ENCODE data around the gene CHADL. TPM values are rescaled to one million over a fixed set of nuclear protein-coding genes. Genes with fewer than 3 reads are reported as not detected.

The CHADL gene
- total and polyA plus RNA-seq, 12 donors, result 4.5 to 46.6 (median 10.6) TPM

DNA sequence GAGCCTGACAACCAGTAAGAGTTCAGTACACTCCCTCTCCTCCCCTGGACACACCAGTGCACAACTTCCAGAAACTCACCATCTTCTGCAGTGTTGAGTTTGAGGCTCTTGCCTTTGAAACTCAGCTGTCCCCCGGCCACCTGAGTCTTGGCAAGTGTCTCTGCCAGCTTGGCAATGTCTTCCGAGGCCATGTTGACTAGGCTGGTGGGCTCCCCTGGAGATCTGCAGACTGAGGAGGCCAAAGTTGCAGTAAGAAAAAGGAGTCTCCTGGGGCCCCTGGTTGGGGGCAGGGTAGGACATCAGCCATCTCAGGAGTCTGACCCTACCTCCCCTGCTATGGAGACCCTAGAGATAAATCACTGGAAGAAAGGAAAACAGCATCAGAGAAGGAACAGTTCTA lies 40.1 kb upstream of the CHADL start:
- H3K4me3 ChIP-seq, result no peak overlapping the region
- no peak for ATAC-seq
- peaks cover 0 to 12% (median 10%) of the 10 kb centered on the region in 9 donors for H3K4me1 ChIP-seq
- DNase-seq, result no peak
- no peaks in the 10 kb centered on the region for H3K9me3 ChIP-seq
- intact Hi-C loops (cut with DNase I), result loop anchor here in 4 of 10 donors (5.0 to 10.0 kb wide), 3 partner anchors 86 to 1851 kb away; partner anchors contain the start of gene EP300 (in 2 of the 4)
- H3K27me3 ChIP-seq, result no peaks in the 10 kb centered on the region
- 92 to 93% methylated on average over 2 of the region's 2 CpGs for WGBS, 2 donors
- no peak for TF ChIP-seq CTCF (IDR thresholded peaks at IDR 0.05)
- H3K36me3 ChIP-seq, result peaks cover 0 to 89% (median 28%) of the 10 kb centered on the region in 9 donors
- H3K27ac ChIP-seq, result no peak overlapping the region

DNA sequence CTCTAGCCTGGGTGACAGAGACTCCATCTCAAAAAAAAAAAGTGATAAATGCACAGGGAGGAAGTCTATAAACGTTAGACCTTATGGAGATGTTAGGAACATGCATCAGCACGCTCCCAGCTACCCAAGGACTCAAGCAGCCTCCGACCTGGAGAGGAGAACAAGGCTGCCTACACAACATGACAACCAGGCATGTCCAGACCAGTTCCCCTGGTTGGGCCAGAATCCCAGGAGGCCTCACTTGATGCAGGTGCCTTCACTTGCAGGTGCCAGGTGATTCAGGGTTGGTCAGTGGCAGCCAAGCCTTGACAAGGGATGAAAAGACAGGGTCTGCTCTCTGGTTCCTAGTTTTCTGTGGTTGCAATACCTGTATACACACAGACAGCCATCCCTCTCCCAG lies 39.3 kb upstream of the CHADL start:
- H3K4me1 ChIP-seq, result peaks cover 0 to 6% (median 5%) of the 10 kb centered on the region in 9 donors
- no peaks in the 10 kb centered on the region for H3K9me3 ChIP-seq
- H3K27me3 ChIP-seq, result no peaks in the 10 kb centered on the region
- H3K36me3 ChIP-seq, result peaks cover 0 to 97% (median 29%) of the 10 kb centered on the region in 9 donors
- H3K4me3 ChIP-seq, result no peak overlapping the region
- DNase-seq, result no peak
- WGBS, 2 donors, result 85 to 89% methylated on average over 3 of the region's 3 CpGs
- ATAC-seq, result peak in 1 of 8 donors; percentile 31
- TF ChIP-seq CTCF (IDR thresholded peaks at IDR 0.05), result no peak
- intact Hi-C loops (cut with DNase I), result loop anchor here in 4 of 10 donors (5.0 to 10.0 kb wide), 3 partner anchors 85 to 1852 kb away; partner anchors contain the start of gene EP300 (in 2 of the 4)
- no peak overlapping the region for H3K27ac ChIP-seq

DNA sequence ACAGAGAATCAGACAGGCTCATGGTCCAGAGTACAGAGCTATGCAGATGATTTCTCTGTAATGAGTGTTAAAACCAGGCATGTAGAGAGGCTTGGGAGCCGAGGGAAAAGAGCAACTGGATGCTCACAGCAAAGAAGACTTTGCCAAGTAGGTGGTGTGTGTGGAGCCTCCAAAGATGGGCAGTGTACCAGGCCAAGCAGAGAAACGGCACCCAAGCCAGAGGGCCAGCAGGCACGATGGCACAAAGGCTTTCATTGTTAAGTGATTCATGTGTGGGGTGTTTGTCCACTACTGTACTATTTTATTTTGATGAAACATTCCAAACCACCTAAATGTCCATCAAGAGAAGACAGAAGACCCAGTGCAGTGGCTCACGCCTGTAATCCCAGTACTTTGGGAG lies 34.1 kb upstream of the CHADL start:
- no peak overlapping the region for H3K4me3 ChIP-seq
- H3K4me1 ChIP-seq, result peaks cover 0 to 7% (median 0%) of the 10 kb centered on the region in 9 donors
- H3K27ac ChIP-seq, result no peak overlapping the region
- 69 to 78% methylated on average over 4 of the region's 4 CpGs for WGBS, 2 donors
- intact Hi-C loops (cut with DNase I), result no loop called here
- peaks cover 0 to 98% (median 35%) of the 10 kb centered on the region in 9 donors for H3K36me3 ChIP-seq
- no peak for TF ChIP-seq CTCF (IDR thresholded peaks at IDR 0.05)
- ATAC-seq, result peak in 3 of 8 donors; percentile 44 to 58 (median 46)
- DNase-seq, result no peak
- H3K9me3 ChIP-seq, result no peaks in the 10 kb centered on the region
- H3K27me3 ChIP-seq, result no peaks in the 10 kb centered on the region

- no peaks in the 10 kb centered on the region for H3K9me3 ChIP-seq
- intact Hi-C loops (cut with DNase I), result no loop called here
- no peaks in the 10 kb centered on the region for H3K27me3 ChIP-seq
- H3K27ac ChIP-seq, result no peak overlapping the region
- H3K4me3 ChIP-seq, result no peak overlapping the region
- 93 to 98% methylated on average over 7 of the region's 7 CpGs for whole genome bisulfite sequencing, 2 donors
- peaks cover 0 to 7% (median 0%) of the 10 kb centered on the region in 9 donors for H3K4me1 ChIP-seq
- DNase-seq (no peak), ATAC-seq (peak in 1 of 8 donors; percentile 35)
- TF ChIP-seq CTCF (IDR thresholded peaks at IDR 0.05), result no peak
- H3K36me3 ChIP-seq, result peaks cover 0 to 98% (median 42%) of the 10 kb centered on the region in 9 donors
Observed at GRCh38 chr22:41273128-41273527, 32.4 kb upstream of the CHADL start.

Measured in heart right ventricle (tissue), 16 donors.